ENCODE data around the gene PEAR1.

DNA sequence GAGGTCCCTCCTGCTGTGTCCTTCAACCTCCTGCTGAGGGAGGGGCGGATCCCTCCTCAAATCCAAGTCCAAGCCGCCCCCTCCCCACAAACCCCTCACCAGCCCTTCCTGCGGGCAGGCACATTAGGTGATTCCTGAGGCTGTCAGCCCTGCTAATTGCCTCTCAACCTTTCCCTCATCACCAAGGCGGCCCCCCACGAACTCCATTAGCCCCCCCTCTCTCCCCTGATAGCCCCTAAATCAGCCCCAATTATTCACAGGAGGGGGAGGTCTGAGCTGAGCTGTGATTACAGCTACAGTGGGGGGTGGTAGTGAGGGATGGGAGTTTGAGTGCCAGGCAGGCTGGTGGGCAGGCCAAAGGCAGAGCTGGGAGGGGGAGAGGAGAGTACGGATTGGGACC lies 5.8 kb upstream of the PEAR1 start:
- TF ChIP-seq, protein P1, sequence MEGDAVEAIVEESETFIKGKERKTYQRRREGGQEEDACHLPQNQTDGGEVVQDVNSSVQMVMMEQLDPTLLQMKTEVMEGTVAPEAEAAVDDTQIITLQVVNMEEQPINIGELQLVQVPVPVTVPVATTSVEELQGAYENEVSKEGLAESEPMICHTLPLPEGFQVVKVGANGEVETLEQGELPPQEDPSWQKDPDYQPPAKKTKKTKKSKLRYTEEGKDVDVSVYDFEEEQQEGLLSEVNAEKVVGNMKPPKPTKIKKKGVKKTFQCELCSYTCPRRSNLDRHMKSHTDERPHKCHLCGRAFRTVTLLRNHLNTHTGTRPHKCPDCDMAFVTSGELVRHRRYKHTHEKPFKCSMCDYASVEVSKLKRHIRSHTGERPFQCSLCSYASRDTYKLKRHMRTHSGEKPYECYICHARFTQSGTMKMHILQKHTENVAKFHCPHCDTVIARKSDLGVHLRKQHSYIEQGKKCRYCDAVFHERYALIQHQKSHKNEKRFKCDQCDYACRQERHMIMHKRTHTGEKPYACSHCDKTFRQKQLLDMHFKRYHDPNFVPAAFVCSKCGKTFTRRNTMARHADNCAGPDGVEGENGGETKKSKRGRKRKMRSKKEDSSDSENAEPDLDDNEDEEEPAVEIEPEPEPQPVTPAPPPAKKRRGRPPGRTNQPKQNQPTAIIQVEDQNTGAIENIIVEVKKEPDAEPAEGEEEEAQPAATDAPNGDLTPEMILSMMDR (IDR thresholded peaks at IDR 0.05 in 2 of 3, conservative IDR thresholded peaks at IDR 0.05 in 1 of 3; ENCODE audit: borderline replicate concordance in 1 of 3, insufficient read depth in 1 of 3, low read depth in 2 of 3, low read length in 2 of 3): no peak
- TF ChIP-seq POLR2A (IDR thresholded peaks at IDR 0.05; ENCODE audit: borderline replicate concordance, extremely low read depth, insufficient read depth, insufficient read length): no peak
- TF ChIP-seq, protein P2, sequence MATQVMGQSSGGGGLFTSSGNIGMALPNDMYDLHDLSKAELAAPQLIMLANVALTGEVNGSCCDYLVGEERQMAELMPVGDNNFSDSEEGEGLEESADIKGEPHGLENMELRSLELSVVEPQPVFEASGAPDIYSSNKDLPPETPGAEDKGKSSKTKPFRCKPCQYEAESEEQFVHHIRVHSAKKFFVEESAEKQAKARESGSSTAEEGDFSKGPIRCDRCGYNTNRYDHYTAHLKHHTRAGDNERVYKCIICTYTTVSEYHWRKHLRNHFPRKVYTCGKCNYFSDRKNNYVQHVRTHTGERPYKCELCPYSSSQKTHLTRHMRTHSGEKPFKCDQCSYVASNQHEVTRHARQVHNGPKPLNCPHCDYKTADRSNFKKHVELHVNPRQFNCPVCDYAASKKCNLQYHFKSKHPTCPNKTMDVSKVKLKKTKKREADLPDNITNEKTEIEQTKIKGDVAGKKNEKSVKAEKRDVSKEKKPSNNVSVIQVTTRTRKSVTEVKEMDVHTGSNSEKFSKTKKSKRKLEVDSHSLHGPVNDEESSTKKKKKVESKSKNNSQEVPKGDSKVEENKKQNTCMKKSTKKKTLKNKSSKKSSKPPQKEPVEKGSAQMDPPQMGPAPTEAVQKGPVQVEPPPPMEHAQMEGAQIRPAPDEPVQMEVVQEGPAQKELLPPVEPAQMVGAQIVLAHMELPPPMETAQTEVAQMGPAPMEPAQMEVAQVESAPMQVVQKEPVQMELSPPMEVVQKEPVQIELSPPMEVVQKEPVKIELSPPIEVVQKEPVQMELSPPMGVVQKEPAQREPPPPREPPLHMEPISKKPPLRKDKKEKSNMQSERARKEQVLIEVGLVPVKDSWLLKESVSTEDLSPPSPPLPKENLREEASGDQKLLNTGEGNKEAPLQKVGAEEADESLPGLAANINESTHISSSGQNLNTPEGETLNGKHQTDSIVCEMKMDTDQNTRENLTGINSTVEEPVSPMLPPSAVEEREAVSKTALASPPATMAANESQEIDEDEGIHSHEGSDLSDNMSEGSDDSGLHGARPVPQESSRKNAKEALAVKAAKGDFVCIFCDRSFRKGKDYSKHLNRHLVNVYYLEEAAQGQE (IDR thresholded peaks at IDR 0.05; ENCODE audit: low read depth): no peak
- no peak for TF ChIP-seq YY1 (IDR thresholded peaks at IDR 0.05; ENCODE audit: extremely low read depth, insufficient replicate concordance, low read depth, low read length)
- TF ChIP-seq CEBPB (IDR thresholded peaks at IDR 0.05; ENCODE audit: low read depth): no peak
- no peak for TF ChIP-seq SP1 (IDR thresholded peaks at IDR 0.05; ENCODE audit: low read depth)
- no peak for TF ChIP-seq EZH2 (IDR thresholded peaks at IDR 0.05)
- TF ChIP-seq POLR2AphosphoS5 (IDR thresholded peaks at IDR 0.05; ENCODE audit: low read depth, low read length): no peak
- no peak for TF ChIP-seq EZH2phosphoT487 (IDR thresholded peaks at IDR 0.05; ENCODE audit: borderline replicate concordance)
